A549 (cell line): ENCODE measurements around the gene NUMA1.

Source experiments
- MAFK ChIP-seq: fragments of 450-650 bp; IDR thresholded peaks from 2 replicates; pipeline ENCODE4 v1.6.1; 2014; ENCODE audit not compliant: partially characterized antibody
- MAZ ChIP-seq: fragments of 150-350 bp; IDR thresholded peaks from 2 replicates; pipeline ENCODE4 v1.6.1; 2014; ENCODE audit warnings: antibody characterized with exemption, low read depth, low read length, borderline replicate concordance
- MYC ChIP-seq: IDR thresholded peaks from 2 replicates; pipeline ENCODE4 v1.6.1; 2012; ENCODE audit warnings: mild to moderate bottlenecking, inconsistent platforms, low read length, improper control_type of control experiment, borderline replicate concordance
- RARB ChIP-seq: fragments of 250-450 bp; sonication (Bioruptor Pico); IDR thresholded peaks from 2 replicates; pipeline ENCODE4 v1.8.0; 2021; ENCODE audit warnings: mild to moderate bottlenecking, moderate library complexity

GRCh38 chr11:72039031-72039855 is 41.1 kb downstream of the NUMA1 start:
- TF ChIP-seq MAFK (no peak), MYC (no peak), MAZ (no peak), RARB (CRISPR knock-in tag) (no peak)
